Endothelial cell of umbilical vein (primary cell): ENCODE results near the gene LRP1B. TPM values are rescaled to one million over a fixed set of nuclear protein-coding genes. Genes with fewer than 3 reads are reported as not detected.

Experiments used
- BruUV-seq: library from RNA; stranded (reverse); fragments of 400-500 nt; replicated peaks from 2 replicates; lab custom pipeline; 2021; lab: Mats Ljungman, UMichigan
- CTCF ChIA-PET: fragments of 300-600, 350-600 bp; sonication (Branson Sonifier 250); formaldehyde crosslinking; loops from one replicate; lab custom pipeline; 2021; ENCODE audit warnings: antibody characterized with exemption, inconsistent platforms; lab: Charles Lee
- POLR2A ChIA-PET: fragments of 300-600, 350-600 bp; sonication (Branson Sonifier 250); formaldehyde crosslinking; loops from one replicate; lab custom pipeline; 2021; ENCODE audit warnings: antibody characterized with exemption, inconsistent platforms; lab: Charles Lee
- DNase-seq: peaks from one replicate; pipeline ENCODE4 v3.0.0-alpha.2; 2011; ENCODE audit warnings: low read depth, low spot score
- FAIRE-seq: peaks from 2 replicates; lab custom pipeline; 2011; peaks lifted over from hg19 to GRCh38; lab: Jason Lieb, UNC
- H2AFZ ChIP-seq: 2 replicates; pipeline ENCODE4 v1.6.0; 2012; ENCODE audit warnings: low read depth, low read length, control low read depth, inconsistent platforms
- H3K27ac ChIP-seq: 2 replicates; pipeline ENCODE4 v1.5.1; 2011; ENCODE audit warnings: low read depth, mild to moderate bottlenecking, control low read depth, low read length, moderate library complexity; ENCODE audit not compliant: insufficient read depth
- H3K27me3 ChIP-seq, 2 experiments: 2 replicates each; pipeline versions ENCODE4 v1.6.0 to v1.6.1; 2011; ENCODE audit warnings: low read length in 2 of 2, mixed read lengths in 1 of 2; ENCODE audit not compliant: control insufficient read depth in 2 of 2, insufficient read depth in 2 of 2
- H3K36me3 ChIP-seq, 2 experiments: 2 replicates in 1 of 2; 3 replicates in 1 of 2; pipeline ENCODE4 v1.5.1; 2011; ENCODE audit warnings: low read length in 2 of 2, mild to moderate bottlenecking in 1 of 2, moderate library complexity in 1 of 2; ENCODE audit not compliant: control insufficient read depth in 2 of 2, insufficient read depth in 2 of 2; ENCODE audit errors: extremely low read depth in 1 of 2
- H3K4me1 ChIP-seq: 3 replicates; pipeline ENCODE4 v1.5.1; 2011; ENCODE audit warnings: mild to moderate bottlenecking, low read length; ENCODE audit not compliant: control insufficient read depth, insufficient read depth; ENCODE audit errors: extremely low read depth
- H3K4me2 ChIP-seq: 2 replicates; pipeline ENCODE4 v1.6.1; 2011; ENCODE audit warnings: low read length, control low read depth, mixed read lengths; ENCODE audit not compliant: insufficient read depth
- H3K4me3 ChIP-seq, 3 experiments: fragments of 200-600 bp in 1 of 3; sonication (generic), shearing (Covaris generic) in 1 of 3; replicated peaks in 1 of 3; 2 replicates each; pipeline ENCODE4 v1.5.1; 2011 to 2016; ENCODE audit warnings: control low read depth in 3 of 3, low read length in 3 of 3, mild to moderate bottlenecking in 2 of 3, inconsistent platforms in 1 of 3, low read depth in 1 of 3, moderate library complexity in 1 of 3; ENCODE audit not compliant: insufficient read depth in 1 of 3
- H3K79me2 ChIP-seq: 2 replicates; pipeline ENCODE4 v1.6.0; 2012; ENCODE audit warnings: low read length, inconsistent platforms; ENCODE audit not compliant: control insufficient read depth, insufficient read depth
- H3K9ac ChIP-seq: replicated peaks from 2 replicates; pipeline ENCODE3; 2011; ENCODE audit warnings: low read length, control low read depth; ENCODE audit not compliant: insufficient read depth; ENCODE audit errors: extremely low read depth
- H3K9me1 ChIP-seq: replicated peaks from 3 replicates; pipeline ENCODE4 v1.6.0; 2011; ENCODE audit warnings: mild to moderate bottlenecking, low read length; ENCODE audit not compliant: control insufficient read depth, insufficient read depth; ENCODE audit errors: extremely low read depth
- H3K9me3 ChIP-seq: replicated peaks from 2 replicates; pipeline ENCODE4 v1.5.1; 2012; ENCODE audit warnings: low read length, inconsistent platforms; ENCODE audit not compliant: control insufficient read depth, insufficient read depth
- H4K20me1 ChIP-seq: replicated peaks from 2 replicates; pipeline ENCODE3; 2011; ENCODE audit warnings: mild to moderate bottlenecking, low read length; ENCODE audit not compliant: control insufficient read depth, insufficient read depth; ENCODE audit errors: extremely low read depth
- EZH2 ChIP-seq: IDR thresholded peaks from 2 replicates; pipeline ENCODE4 v1.6.1; 2012; ENCODE audit warnings: borderline replicate concordance, low read depth, mild to moderate bottlenecking, moderate library complexity, low read length, inconsistent platforms; ENCODE audit not compliant: severe bottlenecking
- FOS ChIP-seq: IDR thresholded peaks from 2 replicates; pipeline ENCODE4 v1.6.1; 2011; ENCODE audit warnings: mild to moderate bottlenecking, low read length, moderate library complexity, borderline replicate concordance; ENCODE audit not compliant: insufficient read depth
- GATA2 ChIP-seq: IDR thresholded peaks from 2 replicates; pipeline ENCODE4 v1.7.0; 2011; ENCODE audit warnings: low read depth, mild to moderate bottlenecking, moderate library complexity, mixed read lengths, low read length; ENCODE audit not compliant: insufficient read length, insufficient read depth
- JUN ChIP-seq: IDR thresholded peaks from 2 replicates; pipeline ENCODE4 v1.6.1; 2011; ENCODE audit warnings: borderline replicate concordance, low read depth; ENCODE audit not compliant: insufficient read length, insufficient read depth
- MYC ChIP-seq: IDR thresholded peaks from one replicate; pipeline ENCODE4 v1.6.1; 2011; ENCODE audit warnings: mild to moderate bottlenecking, low read depth, low read length
- POLR2A ChIP-seq: IDR thresholded peaks from 2 replicates; pipeline ENCODE4 v1.6.1; 2012; ENCODE audit warnings: low read depth, mild to moderate bottlenecking, control low read depth, low read length
- POLR2AphosphoS5 ChIP-seq: IDR thresholded peaks from 2 replicates; pipeline ENCODE4 v1.6.1; 2012; ENCODE audit warnings: low read depth, mild to moderate bottlenecking, control low read depth, low read length, moderate library complexity; ENCODE audit not compliant: insufficient read depth
- dilution Hi-C: fragments of 300-500 bp; cut with MboI; formaldehyde crosslinking; loops from one replicate; pipeline ENCODE4 v1.15.0; 2019; ENCODE audit warnings: low sequenced_read_pairs; ENCODE audit not compliant: extremely low pct_ligation_motif_present
- intact Hi-C: fragments of 100-400 bp; cut with micrococcal nuclease; formaldehyde crosslinking; loops from one replicate; pipeline ENCODE4 v1.10.0; 2022
- polyA plus RNA-seq, 4 experiments: library from polyadenylated mRNA; depleted of rRNA in 3 of 4; stranded (reverse) in 3 of 4; unstranded in 1 of 4; fragments of >200 nt; gene quantifications; 2 replicates each; pipeline versions ENCODE4 v1.2.1 to v1.2.3, GENCODE V29; 2011 to 2012; ENCODE audit warnings: missing spikeins in 1 of 4
- total RNA-seq: library from RNA; stranded (reverse); gene quantifications from 2 replicates; pipeline ENCODE4 v1.2.3, GENCODE V29; 2021
- TF ChIP-seq, protein P1 (sequence below), 2 donors: IDR thresholded peaks; 1 replicate in 1 of 2; 2 replicates in 1 of 2; pipeline ENCODE4 v1.5.1; 2011; ENCODE audit warnings: low read length in 2 of 2, mild to moderate bottlenecking in 2 of 2, moderate library complexity in 2 of 2, control low read depth in 1 of 2, inconsistent platforms in 1 of 2, low read depth in 1 of 2; ENCODE audit not compliant: insufficient read depth in 1 of 2; ENCODE audit errors: extremely low read depth in 1 of 2
- TF ChIP-seq, protein P2 (sequence below): IDR thresholded peaks from 2 replicates; pipeline ENCODE4 v1.6.1; 2011; ENCODE audit not compliant: insufficient read depth, insufficient read length

Gene LRP1B
- total and polyA plus RNA-seq, 2 donors (not counting 3 experiments of a cell fraction or from before 2014, with no cell fraction given): 0.03 to 0.07 TPM

GRCh38 chr2:141707486-141707885 is 423.3 kb downstream of the LRP1B start:
- no TSS peak for BruUV-seq

More at GRCh38 chr2:141707486-141707885, 423.3 kb downstream of the LRP1B start:
- intact Hi-C loops (no loop called here), dilution Hi-C loops (no loop called here)
- TF ChIP-seq, protein P1, sequence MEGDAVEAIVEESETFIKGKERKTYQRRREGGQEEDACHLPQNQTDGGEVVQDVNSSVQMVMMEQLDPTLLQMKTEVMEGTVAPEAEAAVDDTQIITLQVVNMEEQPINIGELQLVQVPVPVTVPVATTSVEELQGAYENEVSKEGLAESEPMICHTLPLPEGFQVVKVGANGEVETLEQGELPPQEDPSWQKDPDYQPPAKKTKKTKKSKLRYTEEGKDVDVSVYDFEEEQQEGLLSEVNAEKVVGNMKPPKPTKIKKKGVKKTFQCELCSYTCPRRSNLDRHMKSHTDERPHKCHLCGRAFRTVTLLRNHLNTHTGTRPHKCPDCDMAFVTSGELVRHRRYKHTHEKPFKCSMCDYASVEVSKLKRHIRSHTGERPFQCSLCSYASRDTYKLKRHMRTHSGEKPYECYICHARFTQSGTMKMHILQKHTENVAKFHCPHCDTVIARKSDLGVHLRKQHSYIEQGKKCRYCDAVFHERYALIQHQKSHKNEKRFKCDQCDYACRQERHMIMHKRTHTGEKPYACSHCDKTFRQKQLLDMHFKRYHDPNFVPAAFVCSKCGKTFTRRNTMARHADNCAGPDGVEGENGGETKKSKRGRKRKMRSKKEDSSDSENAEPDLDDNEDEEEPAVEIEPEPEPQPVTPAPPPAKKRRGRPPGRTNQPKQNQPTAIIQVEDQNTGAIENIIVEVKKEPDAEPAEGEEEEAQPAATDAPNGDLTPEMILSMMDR (IDR thresholded peaks at IDR 0.05; ENCODE audit: extremely low read depth in 1 of 2, insufficient read depth in 1 of 2, low read depth in 1 of 2, low read length in 2 of 2): no peak
- TF ChIP-seq POLR2AphosphoS5: no peak
- no peak for TF ChIP-seq POLR2A
- TF ChIP-seq JUN: no peak
- TF ChIP-seq MYC: no peak
- TF ChIP-seq GATA2: no peak
- TF ChIP-seq, protein P2, sequence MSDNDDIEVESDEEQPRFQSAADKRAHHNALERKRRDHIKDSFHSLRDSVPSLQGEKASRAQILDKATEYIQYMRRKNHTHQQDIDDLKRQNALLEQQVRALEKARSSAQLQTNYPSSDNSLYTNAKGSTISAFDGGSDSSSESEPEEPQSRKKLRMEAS: no peak
- TF ChIP-seq EZH2: no peak
- TF ChIP-seq FOS: no peak
- Histone ChIP-seq H3K4me3 (no peak overlapping the region), H3K27me3 (no peaks in the 10 kb centered on the region), H3K9ac (no peak overlapping the region), H3K27ac (no peak overlapping the region), H3K9me1 (no peaks in the 10 kb centered on the region), H3K79me2 (no peaks in the 10 kb centered on the region), H3K9me3 (no peaks in the 10 kb centered on the region), H3K4me1 (no peaks in the 10 kb centered on the region), H3K36me3 (no peaks in the 10 kb centered on the region), H2AFZ (no peak overlapping the region), H4K20me1 (no peaks in the 10 kb centered on the region), H3K4me2 (no peak overlapping the region)
- POLR2A ChIA-PET: no interaction called here
- no peak for FAIRE-seq
- CTCF ChIA-PET: no interaction called here
- no peak for DNase-seq
